NCI-H2171 treated with DMSO at 0.1 percent for 48 hours (cell line): Measurements from ENCODE around the gene GRAP2.

Experiments
- DNase-seq: peaks from one replicate; lab custom pipeline; 2025; lab: John Stamatoyannopoulos, UW

The GRAP2 gene

GRCh38 chr22:39925909-39926679 lies 25.2 kb downstream of the GRAP2 start:
- DNase-seq = no peak

- no peak for DNase-seq
Observed at GRCh38 chr22:39926753-39927152, 25.9 kb downstream of the GRAP2 start.

- no peak for DNase-seq
Observed at GRCh38 chr22:39927544-39927943, 26.7 kb downstream of the GRAP2 start.

GRCh38 chr22:39928536-39929520 lies 27.9 kb downstream of the GRAP2 start:
- no peak for DNase-seq

GRCh38 chr22:39931251-39931650 lies 30.4 kb downstream of the GRAP2 start:
- DNase-seq = no peak

GRCh38 chr22:39932166-39932565 lies 31.3 kb downstream of the GRAP2 start:
- DNase-seq = no peak

- no peak for DNase-seq
Observed at GRCh38 chr22:39932918-39933649, 32.2 kb downstream of the GRAP2 start.

- no peak for DNase-seq
Observed at GRCh38 chr22:39933741-39934140, 32.9 kb downstream of the GRAP2 start.

GRCh38 chr22:39935116-39935515 lies 34.2 kb downstream of the GRAP2 start:
- DNase-seq = no peak

GRCh38 chr22:39935612-39936011 lies 34.7 kb downstream of the GRAP2 start:
- DNase-seq = no peak

GRCh38 chr22:39936523-39937145 lies 35.8 kb downstream of the GRAP2 start:
- DNase-seq = no peak

GRCh38 chr22:39937906-39938305 lies 37.0 kb downstream of the GRAP2 start:
- DNase-seq = no peak

GRCh38 chr22:39938509-39939111 lies 37.7 kb downstream of the GRAP2 start:
- DNase-seq = no peak

- no peak for DNase-seq
Observed at GRCh38 chr22:39939830-39940229, 38.9 kb downstream of the GRAP2 start.

GRCh38 chr22:39940757-39941305 lies 39.9 kb downstream of the GRAP2 start:
- DNase-seq = no peak

- DNase-seq = no peak
Observed at GRCh38 chr22:39941601-39942000, 40.7 kb downstream of the GRAP2 start.

- no peak for DNase-seq
Observed at GRCh38 chr22:39942439-39943230, 41.8 kb downstream of the GRAP2 start.

GRCh38 chr22:39943337-39943736 lies 42.5 kb downstream of the GRAP2 start:
- no peak for DNase-seq

- no peak for DNase-seq
Observed at GRCh38 chr22:39943953-39944872, 43.3 kb downstream of the GRAP2 start.
